Activated naive CD8-positive, alpha-beta T cell treated with anti-CD3 and anti-CD28 coated beads, Interleukin-2, amount 50 U/mL, for 24 hours (primary cell): ENCODE data around the gene EDN2.

Experiments
- ATAC-seq: fragments of 150-1000 bp; cut with Tn5 transposase; one replicate; pipeline ENCODE4 v1.10.0; 2021
- DNase-seq: peaks from one replicate; pipeline ENCODE4 v3.0.0; 2021
- H3K27ac Mint-ChIP-seq: one replicate; pipeline ENCODE4 v1.8.0; 2021; ENCODE audit warnings: mild to moderate bottlenecking, mixed read lengths
- H3K27me3 Mint-ChIP-seq: one replicate; pipeline ENCODE4 v1.8.0; 2021; ENCODE audit warnings: mixed read lengths
- H3K36me3 Mint-ChIP-seq: one replicate; pipeline ENCODE4 v1.8.0; 2021; ENCODE audit warnings: low read depth, mixed read lengths
- H3K4me1 Mint-ChIP-seq: one replicate; pipeline ENCODE4 v1.8.0; 2021; ENCODE audit warnings: mixed read lengths
- H3K4me3 Mint-ChIP-seq: one replicate; pipeline ENCODE4 v1.8.0; 2021; ENCODE audit warnings: mild to moderate bottlenecking, moderate library complexity, mixed read lengths
- H3K9me3 Mint-ChIP-seq: one replicate; pipeline ENCODE4 v1.8.0; 2021; ENCODE audit warnings: mixed read lengths

Gene EDN2

GRCh38 chr1:41475859-41476567, 8.5 kb downstream of the EDN2 start:
- no peaks in the 10 kb centered on the region for H3K4me1 Mint-ChIP-seq
- no peaks in the 10 kb centered on the region for H3K27me3 Mint-ChIP-seq
- ATAC-seq (no peak), DNase-seq (no peak)
- H3K4me3 Mint-ChIP-seq, result no peak overlapping the region
- no peaks in the 10 kb centered on the region for H3K9me3 Mint-ChIP-seq
- no peaks in the 10 kb centered on the region for H3K36me3 Mint-ChIP-seq
- no peak overlapping the region for H3K27ac Mint-ChIP-seq

GRCh38 chr1:41475346-41475745, 9.1 kb downstream of the EDN2 start:
- ATAC-seq (no peak), DNase-seq (no peak)
- Mint-ChIP-seq H3K36me3 (no peaks in the 10 kb centered on the region), H3K4me3 (no peak overlapping the region), H3K4me1 (no peaks in the 10 kb centered on the region), H3K27ac (no peak overlapping the region), H3K9me3 (no peaks in the 10 kb centered on the region), H3K27me3 (no peaks in the 10 kb centered on the region)

GRCh38 chr1:41474490-41475271, 9.8 kb downstream of the EDN2 start:
- DNase-seq (no peak), ATAC-seq (no peak)
- H3K27ac Mint-ChIP-seq, result no peak overlapping the region
- H3K4me3 Mint-ChIP-seq, result no peak overlapping the region
- H3K9me3 Mint-ChIP-seq, result no peaks in the 10 kb centered on the region
- no peaks in the 10 kb centered on the region for H3K27me3 Mint-ChIP-seq
- H3K4me1 Mint-ChIP-seq, result no peaks in the 10 kb centered on the region
- H3K36me3 Mint-ChIP-seq, result no peaks in the 10 kb centered on the region

- Mint-ChIP-seq H3K9me3 (no peaks in the 10 kb centered on the region), H3K4me3 (no peak overlapping the region)
- no peak for ATAC-seq
These were observed 10.6 kb downstream of the EDN2 start for GRCh38 chr1:41473738-41474362.

GRCh38 chr1:41471658-41472057, 12.8 kb downstream of the EDN2 start:
- no peaks in the 10 kb centered on the region for H3K36me3 Mint-ChIP-seq
- H3K4me1 Mint-ChIP-seq, result no peaks in the 10 kb centered on the region

More at GRCh38 chr1:41473738-41474362, 10.6 kb downstream of the EDN2 start:
- no peaks in the 10 kb centered on the region for H3K36me3 Mint-ChIP-seq
- H3K27ac Mint-ChIP-seq, result no peak overlapping the region
- no peaks in the 10 kb centered on the region for H3K4me1 Mint-ChIP-seq
- DNase-seq, result no peak
- no peaks in the 10 kb centered on the region for H3K27me3 Mint-ChIP-seq

GRCh38 chr1:41469706-41470105, 14.8 kb downstream of the EDN2 start:
- H3K4me3 Mint-ChIP-seq, result no peak overlapping the region

More at GRCh38 chr1:41471658-41472057, 12.8 kb downstream of the EDN2 start:
- DNase-seq (no peak), ATAC-seq (no peak)
- no peak overlapping the region for H3K4me3 Mint-ChIP-seq
- no peaks in the 10 kb centered on the region for H3K27me3 Mint-ChIP-seq
- no peak overlapping the region for H3K27ac Mint-ChIP-seq
- H3K9me3 Mint-ChIP-seq, result no peaks in the 10 kb centered on the region

GRCh38 chr1:41468122-41468762, 16.2 kb downstream of the EDN2 start:
- ATAC-seq (no peak), DNase-seq (no peak)
- no peak overlapping the region for H3K4me3 Mint-ChIP-seq
- H3K9me3 Mint-ChIP-seq, result no peaks in the 10 kb centered on the region
- no peaks in the 10 kb centered on the region for H3K27me3 Mint-ChIP-seq
- H3K36me3 Mint-ChIP-seq, result no peaks in the 10 kb centered on the region
- H3K4me1 Mint-ChIP-seq, result no peaks in the 10 kb centered on the region
- no peak overlapping the region for H3K27ac Mint-ChIP-seq

More at GRCh38 chr1:41469706-41470105, 14.8 kb downstream of the EDN2 start:
- ATAC-seq (no peak), DNase-seq (no peak)
- no peaks in the 10 kb centered on the region for H3K4me1 Mint-ChIP-seq
- H3K27ac Mint-ChIP-seq, result no peak overlapping the region
- no peaks in the 10 kb centered on the region for H3K36me3 Mint-ChIP-seq
- no peaks in the 10 kb centered on the region for H3K27me3 Mint-ChIP-seq
- no peaks in the 10 kb centered on the region for H3K9me3 Mint-ChIP-seq

GRCh38 chr1:41467673-41468072, 16.8 kb downstream of the EDN2 start:
- H3K9me3 Mint-ChIP-seq, result no peaks in the 10 kb centered on the region
- H3K36me3 Mint-ChIP-seq, result no peaks in the 10 kb centered on the region
- no peaks in the 10 kb centered on the region for H3K4me1 Mint-ChIP-seq
- no peaks in the 10 kb centered on the region for H3K27me3 Mint-ChIP-seq
- ATAC-seq, result no peak
- no peak overlapping the region for H3K27ac Mint-ChIP-seq
- no peak for DNase-seq
- no peak overlapping the region for H3K4me3 Mint-ChIP-seq

- Mint-ChIP-seq H3K36me3 (no peaks in the 10 kb centered on the region), H3K27me3 (no peaks in the 10 kb centered on the region), H3K27ac (no peak overlapping the region), H3K4me3 (no peak overlapping the region), H3K4me1 (no peaks in the 10 kb centered on the region), H3K9me3 (no peaks in the 10 kb centered on the region)
- no peak for DNase-seq
- ATAC-seq, result no peak
These were observed 18.3 kb downstream of the EDN2 start for GRCh38 chr1:41466146-41466545.

- Mint-ChIP-seq H3K4me1 (no peaks in the 10 kb centered on the region), H3K4me3 (no peak overlapping the region), H3K9me3 (no peaks in the 10 kb centered on the region), H3K27ac (no peak overlapping the region), H3K27me3 (no peaks in the 10 kb centered on the region), H3K36me3 (no peaks in the 10 kb centered on the region)
- ATAC-seq (no peak), DNase-seq (no peak)
These were observed 18.7 kb downstream of the EDN2 start for GRCh38 chr1:41465741-41466140.

- DNase-seq (no peak), ATAC-seq (no peak)
- no peak overlapping the region for H3K4me3 Mint-ChIP-seq
- no peaks in the 10 kb centered on the region for H3K4me1 Mint-ChIP-seq
- no peaks in the 10 kb centered on the region for H3K36me3 Mint-ChIP-seq
- H3K27me3 Mint-ChIP-seq, result peaks cover 1% of the 10 kb centered on the region
- no peaks in the 10 kb centered on the region for H3K9me3 Mint-ChIP-seq
- no peak overlapping the region for H3K27ac Mint-ChIP-seq
These were observed 19.6 kb downstream of the EDN2 start for GRCh38 chr1:41464885-41465284.

GRCh38 chr1:41463516-41463915, 21.0 kb downstream of the EDN2 start:
- no peaks in the 10 kb centered on the region for H3K4me1 Mint-ChIP-seq
- H3K27me3 Mint-ChIP-seq, result peaks cover 2% of the 10 kb centered on the region
- DNase-seq, result no peak
- no peaks in the 10 kb centered on the region for H3K36me3 Mint-ChIP-seq
- ATAC-seq, result no peak
- H3K27ac Mint-ChIP-seq, result no peak overlapping the region
- H3K4me3 Mint-ChIP-seq, result no peak overlapping the region
- H3K9me3 Mint-ChIP-seq, result no peaks in the 10 kb centered on the region

GRCh38 chr1:41462680-41463004, 21.8 kb downstream of the EDN2 start:
- H3K4me1 Mint-ChIP-seq, result no peaks in the 10 kb centered on the region
- H3K36me3 Mint-ChIP-seq, result no peaks in the 10 kb centered on the region
- no peaks in the 10 kb centered on the region for H3K9me3 Mint-ChIP-seq
- H3K4me3 Mint-ChIP-seq, result no peak overlapping the region
- H3K27ac Mint-ChIP-seq, result no peak overlapping the region
- ATAC-seq (no peak), DNase-seq (no peak)
- peaks cover 2% of the 10 kb centered on the region for H3K27me3 Mint-ChIP-seq

GRCh38 chr1:41461790-41462679, 22.4 kb downstream of the EDN2 start:
- no peak for DNase-seq
- H3K9me3 Mint-ChIP-seq, result no peaks in the 10 kb centered on the region

More at GRCh38 chr1:41461790-41462679, 22.4 kb downstream of the EDN2 start:
- no peak overlapping the region for H3K4me3 Mint-ChIP-seq
- no peaks in the 10 kb centered on the region for H3K4me1 Mint-ChIP-seq
- no peak for ATAC-seq
- no peak overlapping the region for H3K27ac Mint-ChIP-seq
- peaks cover 2% of the 10 kb centered on the region for H3K27me3 Mint-ChIP-seq
- no peaks in the 10 kb centered on the region for H3K36me3 Mint-ChIP-seq
